Measurements from ENCODE around the gene USP48. TPM values are rescaled to one million over a fixed set of nuclear protein-coding genes. Genes with fewer than 3 reads are reported as not detected.

The USP48 gene
- total and polyA plus RNA-seq, 5 experiments from 2014 or later, result 25.8 to 95.5 (median 30.0) TPM

GRCh38 chr1:21657456-21658190, 125.3 kb downstream of the USP48 start:
- H3K27ac Mint-ChIP-seq, result no peak overlapping the region
- H3K36me3 Mint-ChIP-seq, result no peaks in the 10 kb centered on the region
- H3K4me3 Mint-ChIP-seq, result no peak overlapping the region
- peaks cover 0 to 17% (median 4%) of the 10 kb centered on the region in 5 donors for H3K27me3 Mint-ChIP-seq
- peaks cover 4 to 15% (median 5%) of the 10 kb centered on the region in 4 donors for H3K4me1 Mint-ChIP-seq
- no peaks in the 10 kb centered on the region for H3K9me3 Mint-ChIP-seq
- no peak for ATAC-seq
- no peak for DNase-seq
- POLR2A ChIA-PET, result no interaction called here

- H3K9me3 Mint-ChIP-seq, result no peaks in the 10 kb centered on the region
- POLR2A ChIA-PET, result no interaction called here
Measured at GRCh38 chr1:21655748-21656147, 127.2 kb downstream of the USP48 start.

GRCh38 chr1:21655259-21655658, 127.7 kb downstream of the USP48 start:
- POLR2A ChIA-PET, result interaction anchor here (0.7 kb wide), 1 partner anchor 378 kb away, joined by 7 read pairs; no protein-coding TSS in a partner anchor
- no peak for DNase-seq
- Mint-ChIP-seq H3K4me3 (no peak overlapping the region), H3K27me3 (peaks cover 0 to 3% (median 3%) of the 10 kb centered on the region in 5 donors), H3K4me1 (peaks cover 9 to 33% (median 18%) of the 10 kb centered on the region in 4 donors), H3K9me3 (no peaks in the 10 kb centered on the region), H3K27ac (no peak overlapping the region), H3K36me3 (peaks cover 0 to 2% (median 0%) of the 10 kb centered on the region in 3 donors)
- no peak for ATAC-seq

More at GRCh38 chr1:21655748-21656147, 127.2 kb downstream of the USP48 start:
- Mint-ChIP-seq H3K36me3 (peaks cover 0 to 2% (median 0%) of the 10 kb centered on the region in 3 donors), H3K4me3 (no peak overlapping the region), H3K27ac (no peak overlapping the region), H3K4me1 (peaks cover 11 to 32% (median 18%) of the 10 kb centered on the region in 4 donors), H3K27me3 (peaks cover 0 to 6% (median 3%) of the 10 kb centered on the region in 5 donors)
- no peak for DNase-seq
- ATAC-seq, result no peak

- peaks cover 3% of the 10 kb centered on the region in 5 donors for H3K27me3 Mint-ChIP-seq
- H3K9me3 Mint-ChIP-seq, result no peaks in the 10 kb centered on the region
- no peak overlapping the region for H3K4me3 Mint-ChIP-seq
- ATAC-seq (no peak), DNase-seq (no peak)
- H3K27ac Mint-ChIP-seq, result no peak overlapping the region
- POLR2A ChIA-PET, result no interaction called here
- peaks cover 8 to 26% (median 14%) of the 10 kb centered on the region in 4 donors for H3K4me1 Mint-ChIP-seq
- peaks cover 0 to 2% (median 0%) of the 10 kb centered on the region in 3 donors for H3K36me3 Mint-ChIP-seq
Measured at GRCh38 chr1:21654209-21654608, 128.7 kb downstream of the USP48 start.

GRCh38 chr1:21653744-21654100, 129.2 kb downstream of the USP48 start:
- no peak for DNase-seq

GRCh38 chr1:21652937-21653743, 129.8 kb downstream of the USP48 start:
- no peaks in the 10 kb centered on the region for H3K9me3 Mint-ChIP-seq
- peak overlapping the region in 2 of 10 donors; percentile 52 to 77 for H3K27ac Mint-ChIP-seq
- ATAC-seq (no peak), DNase-seq (no peak)
- POLR2A ChIA-PET, result no interaction called here
- H3K4me1 Mint-ChIP-seq, result peaks cover 8 to 26% (median 14%) of the 10 kb centered on the region in 4 donors
- H3K27me3 Mint-ChIP-seq, result peaks cover 4 to 14% (median 8%) of the 10 kb centered on the region in 5 donors
- H3K36me3 Mint-ChIP-seq, result peaks cover 0 to 2% (median 0%) of the 10 kb centered on the region in 3 donors
- peak overlapping the region; percentile 28 to 88 (median 82) for H3K4me3 Mint-ChIP-seq

More at GRCh38 chr1:21653744-21654100, 129.2 kb downstream of the USP48 start:
- no peak for ATAC-seq
- Mint-ChIP-seq H3K4me3 (no peak overlapping the region), H3K36me3 (peaks cover 0 to 2% (median 0%) of the 10 kb centered on the region in 3 donors), H3K27me3 (peaks cover 3 to 8% (median 4%) of the 10 kb centered on the region in 5 donors), H3K4me1 (peaks cover 8 to 26% (median 14%) of the 10 kb centered on the region in 4 donors), H3K9me3 (no peaks in the 10 kb centered on the region), H3K27ac (no peak overlapping the region)
- POLR2A ChIA-PET, result no interaction called here

GRCh38 chr1:21652101-21652936, 130.6 kb downstream of the USP48 start:
- Mint-ChIP-seq H3K9me3 (no peaks in the 10 kb centered on the region), H3K4me1 (peaks cover 8 to 26% (median 14%) of the 10 kb centered on the region in 4 donors), H3K36me3 (peaks cover 0 to 2% (median 0%) of the 10 kb centered on the region in 3 donors), H3K4me3 (peak overlapping the region; percentile 25 to 88 (median 82)), H3K27me3 (peaks cover 8 to 22% (median 15%) of the 10 kb centered on the region in 5 donors), H3K27ac (peak overlapping the region in 4 of 10 donors; percentile 15 to 94 (median 80))
- POLR2A ChIA-PET, result interaction anchor here (0.6 kb wide), 1 partner anchor 407 kb away, joined by 3 read pairs; no protein-coding TSS in a partner anchor
- no peak for DNase-seq
- ATAC-seq, result peak; percentile 27 to 41

GRCh38 chr1:21651214-21652042, 131.5 kb downstream of the USP48 start:
- Mint-ChIP-seq H3K4me1 (peaks cover 8 to 26% (median 14%) of the 10 kb centered on the region in 4 donors), H3K36me3 (peaks cover 0 to 2% (median 0%) of the 10 kb centered on the region in 3 donors), H3K4me3 (peak overlapping the region; percentile 76 to 92 (median 88)), H3K27ac (peak overlapping the region in 4 of 10 donors; percentile 31 to 69 (median 61)), H3K27me3 (peaks cover 15 to 31% (median 21%) of the 10 kb centered on the region in 5 donors), H3K9me3 (peaks cover 0 to 2% (median 0%) of the 10 kb centered on the region in 9 donors)
- POLR2A ChIA-PET, result interaction anchor here (0.6 kb wide), 1 partner anchor 408 kb away, joined by 3 read pairs; no protein-coding TSS in a partner anchor
- DNase-seq, result peak in 8 of 10 donors; percentile 8 to 71 (median 38)
- ATAC-seq, result peak; percentile 82 to 89

GRCh38 chr1:21650400-21650799, 132.5 kb downstream of the USP48 start:
- Mint-ChIP-seq H3K4me3 (peak overlapping the region in 2 of 10 donors; percentile 75 to 83), H3K9me3 (peaks cover 0 to 2% (median 0%) of the 10 kb centered on the region in 9 donors), H3K36me3 (peaks cover 0 to 2% (median 0%) of the 10 kb centered on the region in 3 donors), H3K27ac (no peak overlapping the region), H3K4me1 (peaks cover 8 to 26% (median 14%) of the 10 kb centered on the region in 4 donors), H3K27me3 (peaks cover 19 to 41% (median 29%) of the 10 kb centered on the region in 5 donors)
- DNase-seq, result no peak
- ATAC-seq, result no peak
- POLR2A ChIA-PET, result no interaction called here

- H3K27me3 Mint-ChIP-seq, result peaks cover 20 to 47% (median 31%) of the 10 kb centered on the region in 5 donors
- H3K4me1 Mint-ChIP-seq, result peaks cover 8 to 26% (median 14%) of the 10 kb centered on the region in 4 donors
- ATAC-seq, result no peak
- H3K27ac Mint-ChIP-seq, result no peak overlapping the region
- POLR2A ChIA-PET, result no interaction called here
- peaks cover 0 to 2% (median 0%) of the 10 kb centered on the region in 3 donors for H3K36me3 Mint-ChIP-seq
- peak overlapping the region in 2 of 10 donors; percentile 6 to 66 for H3K4me3 Mint-ChIP-seq
- no peak for DNase-seq
- H3K9me3 Mint-ChIP-seq, result peaks cover 0 to 4% (median 0%) of the 10 kb centered on the region in 9 donors
Measured at GRCh38 chr1:21649315-21649714, 133.6 kb downstream of the USP48 start.

- Mint-ChIP-seq H3K27me3 (peaks cover 23 to 53% (median 36%) of the 10 kb centered on the region in 5 donors), H3K36me3 (peaks cover 0 to 2% (median 0%) of the 10 kb centered on the region in 3 donors), H3K4me3 (peak overlapping the region in 1 of 10 donors; percentile 66), H3K4me1 (peaks cover 8 to 26% (median 14%) of the 10 kb centered on the region in 4 donors), H3K9me3 (peaks cover 0 to 7% (median 0%) of the 10 kb centered on the region in 9 donors), H3K27ac (no peak overlapping the region)
- DNase-seq (no peak), ATAC-seq (no peak)
- POLR2A ChIA-PET, result no interaction called here
Measured at GRCh38 chr1:21648791-21649190, 134.2 kb downstream of the USP48 start.

Data from naive thymus-derived CD8-positive, alpha-beta T cell (primary cell).